Lower leg skin (tissue), 4 donors: Measurements from ENCODE around the gene HTR3A. TPM values are rescaled to one million over a fixed set of nuclear protein-coding genes. Genes with fewer than 3 reads are reported as not detected.

Source experiments
- DNase-seq, 2 donors: peaks; one replicate each; pipeline ENCODE4 v3.0.0-alpha.2; 2019; ENCODE audit warnings: low spot score in 2 of 2
- H3K4me3 ChIP-seq: fragments of 200-600 bp; sonication (generic); 2 replicates; pipeline ENCODE4 v1.5.1; 2017; ENCODE audit warnings: mild to moderate bottlenecking, low read depth; ENCODE audit not compliant: poor library complexity, severe bottlenecking
- POLR2A ChIP-seq, 2 donors: fragments of 450-650 bp; IDR thresholded peaks; one replicate each; pipeline ENCODE4 v1.6.1; 2016 to 2017; ENCODE audit warnings: antibody characterized with exemption in 2 of 2, mild to moderate bottlenecking in 1 of 2, moderate library complexity in 1 of 2
- WGBS, 2 donors: methylation state at CpG; one replicate each; pipeline ENCODE4 v1.1.5; 2018; 5-methylcytosine and 5-hydroxymethylcytosine counted together
- intact Hi-C: fragments of 100-400 bp; cut with DNase I; formaldehyde crosslinking; loops from one replicate; pipeline ENCODE4 v1.15.0; 2023; ENCODE audit warnings: low total_unique reads
- total RNA-seq, 4 donors: library from RNA; depleted of rRNA; stranded (reverse); fragments of >200 nt; gene quantifications; one replicate each; pipeline ENCODE4 v1.1.0, GENCODE V29; 2016
- TF ChIP-seq, protein P1 (sequence below), 3 donors: fragments of 450-650 bp; IDR thresholded peaks; one replicate each; pipeline ENCODE4 v1.5.1; 2016; ENCODE audit warnings: antibody characterized with exemption in 3 of 3, mild to moderate bottlenecking in 3 of 3, moderate library complexity in 2 of 3

The HTR3A gene
- total RNA-seq, 4 donors from 2014 or later: 0.15 to 0.55 (median 0.42) TPM; not detected in 1

DNA sequence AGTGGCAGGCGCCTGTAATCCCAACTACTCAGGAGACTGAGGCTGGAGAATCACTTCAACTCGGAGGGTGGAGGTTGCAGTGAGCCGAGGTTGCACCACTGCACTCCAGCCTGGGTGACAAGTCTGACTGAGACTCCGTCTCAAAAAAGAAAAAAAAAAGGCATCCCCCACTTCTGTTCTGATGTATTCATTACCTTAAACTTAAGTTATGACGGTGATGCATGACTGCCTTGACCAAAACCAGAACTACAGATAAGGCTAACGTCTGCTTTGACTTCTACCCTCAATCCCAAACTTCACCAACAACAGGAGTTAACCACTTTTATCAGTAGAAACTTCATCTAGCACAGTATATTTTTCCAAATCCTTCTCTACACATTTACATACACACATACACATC lies 9.9 kb downstream of the HTR3A start:
- intact Hi-C loops: no loop called here
- no peak for TF ChIP-seq POLR2A (IDR thresholded peaks at IDR 0.05)
- TF ChIP-seq, protein P1, sequence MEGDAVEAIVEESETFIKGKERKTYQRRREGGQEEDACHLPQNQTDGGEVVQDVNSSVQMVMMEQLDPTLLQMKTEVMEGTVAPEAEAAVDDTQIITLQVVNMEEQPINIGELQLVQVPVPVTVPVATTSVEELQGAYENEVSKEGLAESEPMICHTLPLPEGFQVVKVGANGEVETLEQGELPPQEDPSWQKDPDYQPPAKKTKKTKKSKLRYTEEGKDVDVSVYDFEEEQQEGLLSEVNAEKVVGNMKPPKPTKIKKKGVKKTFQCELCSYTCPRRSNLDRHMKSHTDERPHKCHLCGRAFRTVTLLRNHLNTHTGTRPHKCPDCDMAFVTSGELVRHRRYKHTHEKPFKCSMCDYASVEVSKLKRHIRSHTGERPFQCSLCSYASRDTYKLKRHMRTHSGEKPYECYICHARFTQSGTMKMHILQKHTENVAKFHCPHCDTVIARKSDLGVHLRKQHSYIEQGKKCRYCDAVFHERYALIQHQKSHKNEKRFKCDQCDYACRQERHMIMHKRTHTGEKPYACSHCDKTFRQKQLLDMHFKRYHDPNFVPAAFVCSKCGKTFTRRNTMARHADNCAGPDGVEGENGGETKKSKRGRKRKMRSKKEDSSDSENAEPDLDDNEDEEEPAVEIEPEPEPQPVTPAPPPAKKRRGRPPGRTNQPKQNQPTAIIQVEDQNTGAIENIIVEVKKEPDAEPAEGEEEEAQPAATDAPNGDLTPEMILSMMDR (IDR thresholded peaks at IDR 0.05): no peak
- no peak overlapping the region for H3K4me3 ChIP-seq
- 73 to 76% methylated on average over 6 of the region's 6 CpGs for whole genome bisulfite sequencing, 2 donors
- no peak for DNase-seq

DNA sequence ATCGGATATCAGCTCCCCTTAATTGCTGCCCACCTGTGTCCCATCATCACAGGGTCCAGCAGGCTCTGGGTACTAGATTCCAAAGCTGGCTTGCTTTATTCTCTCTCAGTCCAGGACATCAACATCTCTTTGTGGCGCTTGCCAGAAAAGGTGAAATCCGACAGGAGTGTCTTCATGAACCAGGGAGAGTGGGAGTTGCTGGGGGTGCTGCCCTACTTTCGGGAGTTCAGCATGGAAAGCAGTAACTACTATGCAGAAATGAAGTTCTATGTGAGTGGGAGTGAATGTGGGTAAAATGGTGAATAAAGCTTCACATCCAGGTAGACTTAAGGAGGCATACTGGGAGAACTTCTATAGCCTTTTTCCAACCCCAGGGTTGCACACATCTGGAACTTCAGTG lies 11.0 kb downstream of the HTR3A start:
- H3K4me3 ChIP-seq: no peak overlapping the region
- no peak for TF ChIP-seq POLR2A (IDR thresholded peaks at IDR 0.05)
- TF ChIP-seq, protein P1 (IDR thresholded peaks at IDR 0.05): no peak
- WGBS, 2 donors: 76 to 89% methylated on average over 4 of the region's 4 CpGs
- DNase-seq: no peak
- intact Hi-C loops: no loop called here

DNA sequence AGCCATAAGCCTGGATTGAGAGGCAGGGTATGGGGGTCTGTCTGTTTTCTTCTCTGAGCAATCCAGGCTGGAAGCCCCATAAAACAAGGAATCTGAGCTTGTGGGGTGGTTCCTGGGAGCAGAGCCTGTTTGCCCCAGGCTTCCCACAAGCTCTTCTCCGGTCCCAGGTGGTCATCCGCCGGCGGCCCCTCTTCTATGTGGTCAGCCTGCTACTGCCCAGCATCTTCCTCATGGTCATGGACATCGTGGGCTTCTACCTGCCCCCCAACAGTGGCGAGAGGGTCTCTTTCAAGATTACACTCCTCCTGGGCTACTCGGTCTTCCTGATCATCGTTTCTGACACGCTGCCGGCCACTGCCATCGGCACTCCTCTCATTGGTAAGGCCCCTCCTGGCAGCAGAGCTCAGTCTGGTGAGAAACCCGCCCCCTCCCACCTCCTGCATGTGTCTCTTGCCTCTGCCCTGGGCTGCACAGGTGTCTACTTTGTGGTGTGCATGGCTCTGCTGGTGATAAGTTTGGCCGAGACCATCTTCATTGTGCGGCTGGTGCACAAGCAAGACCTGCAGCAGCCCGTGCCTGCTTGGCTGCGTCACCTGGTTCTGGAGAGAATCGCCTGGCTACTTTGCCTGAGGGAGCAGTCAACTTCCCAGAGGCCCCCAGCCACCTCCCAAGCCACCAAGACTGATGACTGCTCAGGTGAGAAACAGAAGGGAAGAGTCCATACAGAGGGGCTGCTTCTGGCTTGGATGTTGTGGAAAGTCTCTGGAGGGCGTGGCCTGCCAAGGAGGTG lies 11.6 kb downstream of the HTR3A start:
- no peak overlapping the region for H3K4me3 ChIP-seq
- DNase-seq: no peak
- WGBS, 2 donors: 85 to 88% methylated on average over 18 of the region's 18 CpGs
- intact Hi-C loops: no loop called here
- TF ChIP-seq POLR2A (IDR thresholded peaks at IDR 0.05): no peak
- TF ChIP-seq, protein P1 (IDR thresholded peaks at IDR 0.05): no peak

DNA sequence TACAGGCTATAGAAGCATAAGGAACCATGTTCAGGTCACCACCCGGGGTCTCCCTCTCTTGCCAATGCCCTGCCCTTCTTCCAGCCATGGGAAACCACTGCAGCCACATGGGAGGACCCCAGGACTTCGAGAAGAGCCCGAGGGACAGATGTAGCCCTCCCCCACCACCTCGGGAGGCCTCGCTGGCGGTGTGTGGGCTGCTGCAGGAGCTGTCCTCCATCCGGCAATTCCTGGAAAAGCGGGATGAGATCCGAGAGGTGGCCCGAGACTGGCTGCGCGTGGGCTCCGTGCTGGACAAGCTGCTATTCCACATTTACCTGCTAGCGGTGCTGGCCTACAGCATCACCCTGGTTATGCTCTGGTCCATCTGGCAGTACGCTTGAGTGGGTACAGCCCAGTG lies 14.5 kb downstream of the HTR3A start:
- intact Hi-C loops: no loop called here
- no peak for DNase-seq
- WGBS, 2 donors: 81 to 82% methylated on average over 12 to 15 of the region's 15 CpGs
- TF ChIP-seq, protein P1 (IDR thresholded peaks at IDR 0.05): no peak
- TF ChIP-seq POLR2A (IDR thresholded peaks at IDR 0.05): no peak
- H3K4me3 ChIP-seq: no peak overlapping the region

DNA sequence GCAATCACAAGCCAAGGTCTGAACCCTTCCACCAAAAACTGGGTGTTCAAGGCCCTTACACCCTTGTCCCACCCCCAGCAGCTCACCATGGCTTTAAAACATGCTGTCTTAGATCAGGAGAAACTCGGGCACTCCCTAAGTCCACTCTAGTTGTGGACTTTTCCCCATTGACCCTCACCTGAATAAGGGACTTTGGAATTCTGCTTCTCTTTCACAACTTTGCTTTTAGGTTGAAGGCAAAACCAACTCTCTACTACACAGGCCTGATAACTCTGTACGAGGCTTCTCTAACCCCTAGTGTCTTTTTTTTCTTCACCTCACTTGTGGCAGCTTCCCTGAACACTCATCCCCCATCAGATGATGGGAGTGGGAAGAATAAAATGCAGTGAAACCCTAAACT lies 15.0 kb downstream of the HTR3A start:
- intact Hi-C loops: loop anchor here (10.0 kb wide), 1 partner anchor 275 kb away; no protein-coding TSS in a partner anchor
- WGBS, 2 donors: 73 to 80% methylated on average over 2 of the region's 2 CpGs

More for the DNA sequence above, 15.0 kb downstream of the HTR3A start:
- TF ChIP-seq, protein P1 (IDR thresholded peaks at IDR 0.05): no peak
- TF ChIP-seq POLR2A (IDR thresholded peaks at IDR 0.05): no peak
- no peak overlapping the region for H3K4me3 ChIP-seq
- no peak for DNase-seq
